ENCODE measurements around the gene C22orf23. TPM values are rescaled to one million over a fixed set of nuclear protein-coding genes. Genes with fewer than 3 reads are reported as not detected.

Gene C22orf23
- total RNA-seq: not detected in 2 replicates

DNA sequence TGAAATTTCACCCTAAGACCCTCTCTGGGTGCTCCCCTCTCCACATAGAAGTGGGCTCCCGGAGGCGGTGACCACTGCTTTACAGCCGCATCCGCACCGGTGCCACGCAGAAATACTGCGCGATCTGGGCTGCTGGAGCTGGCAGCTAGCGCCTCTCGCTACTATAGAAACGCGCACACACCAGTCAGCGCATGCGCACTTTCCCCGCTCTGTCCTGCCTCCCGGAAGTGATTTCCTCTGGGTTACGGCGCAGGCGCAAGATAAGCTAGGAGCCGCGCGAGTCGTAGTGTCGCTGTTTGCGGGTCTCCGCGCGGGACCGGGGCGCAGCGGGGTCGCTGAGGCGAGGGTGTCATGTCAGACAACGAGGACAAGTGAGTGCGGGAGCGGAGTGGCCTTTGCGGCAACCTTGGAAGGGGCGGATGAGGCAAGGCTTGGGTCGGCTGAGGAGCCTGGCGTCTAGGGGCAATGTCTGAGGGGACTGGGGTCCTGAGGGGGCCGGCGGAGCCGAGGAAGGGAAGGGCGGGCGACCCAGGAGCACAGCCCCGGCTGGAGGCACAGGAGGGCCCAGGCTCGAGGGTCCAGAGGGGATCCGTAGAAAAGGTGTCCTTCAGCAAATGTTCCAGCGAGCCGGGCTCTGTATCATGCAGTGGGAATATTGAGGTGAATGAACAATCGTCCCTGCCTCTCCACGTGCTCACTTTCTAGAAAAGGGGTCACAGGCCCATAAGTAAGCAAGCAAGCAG lies at the start of gene C22orf23, which contains the start of gene POLR2F:
TSS of gene C22orf23 (minus strand) at position 165 of the 743 bp plus-strand sequence. CDS start 452 bp downstream, outside the sequence.
TSS of gene POLR2F (plus strand) at position 263 of the 743 bp plus-strand sequence. CDS start at position 352, 89 bp downstream.
- DNase-seq (ENCODE audit: low read depth) (peak; percentile 91), FAIRE-seq (no peak)
- Histone ChIP-seq H3K4me3 (ENCODE audit: low read depth, low read length) (peak within 1 kb of the TSS; percentile 92), H3K27me3 (ENCODE audit: control insufficient read depth, insufficient read depth, low read length) (no peaks in the 10 kb centered on the region), H3K36me3 (ENCODE audit: control insufficient read depth, insufficient read depth, low read length) (peaks cover 15% of the 10 kb centered on the region)
- TF ChIP-seq, protein P1, sequence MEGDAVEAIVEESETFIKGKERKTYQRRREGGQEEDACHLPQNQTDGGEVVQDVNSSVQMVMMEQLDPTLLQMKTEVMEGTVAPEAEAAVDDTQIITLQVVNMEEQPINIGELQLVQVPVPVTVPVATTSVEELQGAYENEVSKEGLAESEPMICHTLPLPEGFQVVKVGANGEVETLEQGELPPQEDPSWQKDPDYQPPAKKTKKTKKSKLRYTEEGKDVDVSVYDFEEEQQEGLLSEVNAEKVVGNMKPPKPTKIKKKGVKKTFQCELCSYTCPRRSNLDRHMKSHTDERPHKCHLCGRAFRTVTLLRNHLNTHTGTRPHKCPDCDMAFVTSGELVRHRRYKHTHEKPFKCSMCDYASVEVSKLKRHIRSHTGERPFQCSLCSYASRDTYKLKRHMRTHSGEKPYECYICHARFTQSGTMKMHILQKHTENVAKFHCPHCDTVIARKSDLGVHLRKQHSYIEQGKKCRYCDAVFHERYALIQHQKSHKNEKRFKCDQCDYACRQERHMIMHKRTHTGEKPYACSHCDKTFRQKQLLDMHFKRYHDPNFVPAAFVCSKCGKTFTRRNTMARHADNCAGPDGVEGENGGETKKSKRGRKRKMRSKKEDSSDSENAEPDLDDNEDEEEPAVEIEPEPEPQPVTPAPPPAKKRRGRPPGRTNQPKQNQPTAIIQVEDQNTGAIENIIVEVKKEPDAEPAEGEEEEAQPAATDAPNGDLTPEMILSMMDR (IDR thresholded peaks at IDR 0.05; ENCODE audit: insufficient read depth, low read length, severe bottlenecking): no peak

DNA sequence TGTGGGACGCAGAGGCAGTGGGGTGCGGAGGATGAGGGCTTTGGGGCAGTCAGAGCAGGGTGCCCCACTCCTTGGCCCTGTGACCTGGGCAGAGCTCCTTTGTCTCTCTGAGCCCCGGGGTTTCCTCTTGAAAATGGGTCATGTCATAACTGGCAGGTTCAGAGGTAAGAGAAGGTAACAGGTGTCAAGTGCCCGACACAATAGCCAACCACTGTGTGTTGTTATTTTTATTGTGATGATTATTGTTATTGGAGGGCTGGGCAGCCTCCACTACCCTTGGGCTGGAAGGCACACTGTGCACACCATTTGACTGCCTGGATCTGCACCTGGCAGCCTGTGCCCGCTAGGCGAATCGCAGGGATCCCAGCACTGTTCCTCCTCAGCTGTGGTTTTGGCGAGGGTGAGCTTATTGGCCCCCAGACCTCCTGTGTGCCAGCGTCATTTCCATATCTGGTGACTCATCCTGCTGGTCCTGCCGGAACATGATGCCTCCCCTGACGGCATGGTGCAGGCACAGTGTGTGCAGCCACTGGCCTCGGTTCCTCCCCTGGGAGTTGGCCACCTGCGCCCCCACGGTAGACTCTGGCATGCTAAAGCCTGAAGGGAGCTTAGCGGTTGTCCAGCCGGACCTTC lies 46.4 kb upstream of the C22orf23 start:
- peak; percentile 95 for FAIRE-seq
- Histone ChIP-seq H3K36me3 (ENCODE audit: control insufficient read depth, insufficient read depth, low read length) (no peaks in the 10 kb centered on the region), H3K27me3 (ENCODE audit: control insufficient read depth, insufficient read depth, low read length) (no peaks in the 10 kb centered on the region), H3K4me3 (ENCODE audit: low read depth, low read length) (no peak overlapping the region)
- DNase-seq (ENCODE audit: low read depth): peak; percentile 95
- TF ChIP-seq, protein P1 (IDR thresholded peaks at IDR 0.05; ENCODE audit: insufficient read depth, low read length, severe bottlenecking): no peak

DNA sequence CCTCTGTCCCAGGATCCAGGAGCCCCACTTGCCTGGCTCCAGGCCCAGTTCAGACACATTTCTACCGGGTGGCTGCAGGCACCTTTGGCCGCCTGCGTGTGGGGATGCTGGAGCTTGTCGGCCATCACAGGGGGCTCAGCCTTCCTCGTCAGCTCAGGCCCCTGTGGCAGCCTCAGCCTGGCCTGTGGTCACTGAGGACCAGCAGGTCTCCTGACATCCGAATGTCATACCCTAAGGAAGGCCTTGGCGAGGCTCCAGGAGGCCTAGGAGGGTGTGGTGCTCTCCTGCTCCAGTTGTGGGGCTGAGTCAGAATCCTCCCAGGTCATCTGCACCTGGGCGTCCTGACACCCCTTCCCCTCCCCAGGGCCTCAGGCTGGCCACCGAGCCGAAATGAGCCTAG lies 45.8 kb upstream of the C22orf23 start:
- Histone ChIP-seq H3K36me3 (ENCODE audit: control insufficient read depth, insufficient read depth, low read length) (no peaks in the 10 kb centered on the region), H3K4me3 (ENCODE audit: low read depth, low read length) (no peak overlapping the region), H3K27me3 (ENCODE audit: control insufficient read depth, insufficient read depth, low read length) (no peaks in the 10 kb centered on the region)
- TF ChIP-seq, protein P1 (IDR thresholded peaks at IDR 0.05; ENCODE audit: insufficient read depth, low read length, severe bottlenecking): no peak
- FAIRE-seq: peak; percentile 93
- peak; percentile 74 for DNase-seq (ENCODE audit: low read depth)

DNA sequence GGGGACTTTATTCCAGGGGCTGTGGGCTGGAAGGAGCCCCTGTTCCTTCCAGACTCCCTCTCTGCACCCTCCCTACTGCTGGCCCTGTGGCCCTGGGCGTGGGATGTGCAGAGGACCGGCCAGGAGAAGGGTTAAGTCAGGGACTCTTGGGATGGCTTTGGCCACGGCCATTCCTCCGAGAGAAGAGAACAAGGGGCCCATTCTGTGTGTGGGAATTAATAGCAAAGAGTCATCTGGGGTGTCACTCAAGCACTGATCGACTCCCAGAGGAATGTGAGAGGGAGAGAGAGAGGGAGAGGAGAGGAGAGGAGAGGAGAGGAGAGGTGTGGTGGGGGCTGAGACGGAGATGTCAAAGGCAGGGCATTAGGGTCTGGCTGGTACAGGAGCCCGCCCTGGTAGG lies 45.1 kb upstream of the C22orf23 start:
- DNase-seq (ENCODE audit: low read depth): no peak
- Histone ChIP-seq H3K4me3 (ENCODE audit: low read depth, low read length) (no peak overlapping the region), H3K36me3 (ENCODE audit: control insufficient read depth, insufficient read depth, low read length) (no peaks in the 10 kb centered on the region), H3K27me3 (ENCODE audit: control insufficient read depth, insufficient read depth, low read length) (no peaks in the 10 kb centered on the region)
- no peak for FAIRE-seq
- TF ChIP-seq, protein P1 (IDR thresholded peaks at IDR 0.05; ENCODE audit: insufficient read depth, low read length, severe bottlenecking): no peak

DNA sequence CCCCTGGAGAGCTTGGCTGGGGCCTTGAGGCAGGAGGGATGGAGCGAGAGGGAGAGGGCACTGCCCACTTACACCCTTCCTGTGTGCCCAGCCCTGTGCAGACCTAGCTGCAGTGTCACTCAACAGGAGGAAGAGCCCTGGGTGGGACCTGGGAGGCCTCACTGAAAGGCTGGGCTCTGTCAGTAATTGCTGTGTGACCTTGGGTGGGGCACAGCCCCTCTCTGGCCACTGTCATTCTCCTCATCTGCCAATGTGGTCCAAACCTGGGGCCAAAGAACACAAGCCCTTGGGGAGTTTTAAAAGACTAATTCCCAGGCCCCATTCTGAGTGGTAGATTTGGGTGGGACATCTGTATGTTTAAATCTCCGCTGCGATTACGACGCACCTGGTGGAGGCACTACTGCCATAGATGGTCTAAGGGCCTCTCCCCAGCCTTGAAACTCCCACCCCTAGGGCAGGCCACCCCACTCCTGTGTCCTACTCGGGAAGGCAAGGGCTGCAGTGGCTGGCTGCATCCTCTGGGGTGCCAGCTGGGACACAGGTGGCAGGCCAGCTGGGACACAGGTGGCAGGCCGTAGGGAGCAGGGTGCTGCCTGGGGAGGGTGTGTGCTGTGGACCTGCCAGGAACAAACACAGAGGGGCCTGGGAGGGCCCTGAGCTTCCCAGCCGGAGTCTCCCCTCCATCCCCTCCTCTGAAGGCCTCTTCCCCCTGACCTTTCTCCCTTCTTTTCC lies 43.3 kb upstream of the C22orf23 start:
- Histone ChIP-seq H3K36me3 (ENCODE audit: control insufficient read depth, insufficient read depth, low read length) (no peaks in the 10 kb centered on the region), H3K4me3 (ENCODE audit: low read depth, low read length) (no peak overlapping the region), H3K27me3 (ENCODE audit: control insufficient read depth, insufficient read depth, low read length) (no peaks in the 10 kb centered on the region)
- TF ChIP-seq, protein P1 (IDR thresholded peaks at IDR 0.05; ENCODE audit: insufficient read depth, low read length, severe bottlenecking): no peak
- FAIRE-seq (no peak), DNase-seq (ENCODE audit: low read depth) (no peak)

Data from bronchial epithelial cell (primary cell).